ENCODE measurements around the gene NOTCH3. TPM values are rescaled to one million over a fixed set of nuclear protein-coding genes. Genes with fewer than 3 reads are reported as not detected.

Gene NOTCH3
- total RNA-seq, 1 experiment from 2014 or later = 3.7 TPM

DNA sequence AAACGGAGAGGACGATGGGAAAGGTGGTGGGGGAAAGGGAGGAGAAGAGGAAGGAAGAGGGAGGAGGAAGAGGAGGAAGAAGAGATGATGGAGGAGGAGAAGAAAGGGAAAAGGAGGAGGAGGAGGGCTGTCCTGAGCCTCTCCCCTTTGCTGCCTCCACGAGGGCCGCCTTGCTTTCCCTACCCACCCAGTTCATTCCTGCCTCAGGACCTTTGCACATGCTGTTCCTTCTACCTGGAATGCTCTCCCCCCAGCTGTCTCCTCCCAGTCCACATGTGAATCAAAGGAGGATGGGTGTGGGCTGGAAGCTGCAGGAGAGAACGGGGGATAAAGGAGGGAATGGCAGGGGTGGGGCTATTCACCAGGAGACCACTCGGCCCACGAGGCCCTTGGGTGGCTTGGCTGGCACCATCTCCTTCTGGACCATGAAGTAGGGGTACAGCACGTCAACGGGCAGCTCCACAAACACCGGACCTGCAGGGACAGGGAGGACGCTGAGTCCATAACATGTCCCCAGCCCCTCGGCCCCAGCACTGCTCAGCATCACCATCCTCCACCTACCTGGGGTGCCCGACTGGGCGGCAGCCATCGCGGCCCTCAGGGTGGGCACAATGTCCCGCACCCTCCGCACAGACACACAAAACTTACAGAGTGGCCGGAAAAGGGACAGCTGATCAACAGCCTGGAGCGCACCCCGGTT lies 78.3 kb downstream of the NOTCH3 start:
- no TSS peak for BruUV-seq (replicated peaks)

DNA sequence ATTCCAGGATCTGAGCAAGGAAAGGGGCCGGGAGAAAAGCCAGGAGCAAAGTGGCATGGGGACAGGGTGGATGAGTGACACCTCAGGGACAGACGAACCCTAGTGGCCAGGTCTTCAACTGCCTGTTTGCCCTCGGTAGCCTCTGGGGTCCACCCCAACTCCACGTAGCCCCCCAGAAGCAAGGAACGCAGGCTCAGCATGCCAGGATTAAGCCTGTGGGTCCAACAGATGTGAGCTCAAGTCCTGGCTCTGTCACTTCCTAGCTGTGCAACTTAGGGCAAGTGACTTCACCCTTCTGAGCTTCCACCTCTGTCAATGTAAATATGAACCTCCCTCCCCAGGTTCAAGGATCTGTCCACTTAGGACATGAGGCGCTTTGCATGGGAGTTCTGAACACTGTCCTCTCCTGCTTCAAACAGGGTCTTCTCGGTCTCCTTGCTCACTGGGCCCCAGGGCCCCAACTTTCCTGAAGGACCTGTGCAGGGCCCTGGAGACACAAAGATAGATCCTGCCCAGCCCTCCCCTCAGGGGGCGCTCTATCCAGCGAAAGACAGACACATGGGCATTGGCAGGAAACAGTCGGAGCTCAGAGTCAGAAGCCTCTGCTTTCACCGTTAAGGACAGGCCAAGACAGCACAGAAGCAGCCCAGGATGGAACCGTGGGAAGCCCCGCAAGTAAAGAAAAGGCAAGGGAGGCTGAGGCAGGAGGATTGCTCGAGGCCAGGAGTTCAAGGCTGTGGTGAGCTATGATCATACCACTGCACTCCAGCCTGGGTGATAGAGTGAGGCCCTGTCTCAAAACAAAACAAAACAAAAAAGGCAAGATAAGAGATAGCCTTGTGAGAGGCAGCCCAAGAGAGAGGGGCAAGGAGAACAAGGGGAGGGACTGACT lies 80.4 kb downstream of the NOTCH3 start:
- Mint-ChIP-seq H3K4me3 (ENCODE audit: unreplicated experiment) (no peak overlapping the region), H3K9me3 (ENCODE audit: unreplicated experiment) (no peaks in the 10 kb centered on the region), H3K36me3 (ENCODE audit: insufficient read depth, unreplicated experiment) (peaks cover 52% of the 10 kb centered on the region), H3K4me1 (ENCODE audit: insufficient read depth, unreplicated experiment) (peaks cover 8% of the 10 kb centered on the region), H3K27ac (ENCODE audit: low read depth, unreplicated experiment) (no peak overlapping the region), H3K27me3 (ENCODE audit: insufficient read depth, unreplicated experiment) (no peaks in the 10 kb centered on the region)
- no peak for DNase-seq (ENCODE audit: unreplicated experiment)
- intact Hi-C loops (cut with micrococcal nuclease) = no loop called here
- TF ChIP-seq, protein P1, sequence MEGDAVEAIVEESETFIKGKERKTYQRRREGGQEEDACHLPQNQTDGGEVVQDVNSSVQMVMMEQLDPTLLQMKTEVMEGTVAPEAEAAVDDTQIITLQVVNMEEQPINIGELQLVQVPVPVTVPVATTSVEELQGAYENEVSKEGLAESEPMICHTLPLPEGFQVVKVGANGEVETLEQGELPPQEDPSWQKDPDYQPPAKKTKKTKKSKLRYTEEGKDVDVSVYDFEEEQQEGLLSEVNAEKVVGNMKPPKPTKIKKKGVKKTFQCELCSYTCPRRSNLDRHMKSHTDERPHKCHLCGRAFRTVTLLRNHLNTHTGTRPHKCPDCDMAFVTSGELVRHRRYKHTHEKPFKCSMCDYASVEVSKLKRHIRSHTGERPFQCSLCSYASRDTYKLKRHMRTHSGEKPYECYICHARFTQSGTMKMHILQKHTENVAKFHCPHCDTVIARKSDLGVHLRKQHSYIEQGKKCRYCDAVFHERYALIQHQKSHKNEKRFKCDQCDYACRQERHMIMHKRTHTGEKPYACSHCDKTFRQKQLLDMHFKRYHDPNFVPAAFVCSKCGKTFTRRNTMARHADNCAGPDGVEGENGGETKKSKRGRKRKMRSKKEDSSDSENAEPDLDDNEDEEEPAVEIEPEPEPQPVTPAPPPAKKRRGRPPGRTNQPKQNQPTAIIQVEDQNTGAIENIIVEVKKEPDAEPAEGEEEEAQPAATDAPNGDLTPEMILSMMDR (IDR thresholded peaks at IDR 0.05; ENCODE audit: unreplicated experiment) = no peak
- ChIA-PET POLR2A (interaction anchor here (0.6 to 0.8 kb wide), 2 partner anchors 9 to 14 kb away, joined by 3 read pairs; no protein-coding TSS in a partner anchor), CTCF (interaction anchor here (0.5 to 1.4 kb wide), 3 partner anchors 19 to 944 kb away, joined by 4 read pairs; no protein-coding TSS in a partner anchor)
- BruUV-seq (replicated peaks) = no TSS peak

More for the DNA sequence above, 78.3 kb downstream of the NOTCH3 start:
- no peak overlapping the region for H3K4me3 Mint-ChIP-seq (ENCODE audit: unreplicated experiment)
- no peak overlapping the region for H3K27ac Mint-ChIP-seq (ENCODE audit: low read depth, unreplicated experiment)
- TF ChIP-seq, protein P1 (IDR thresholded peaks at IDR 0.05; ENCODE audit: unreplicated experiment) = no peak
- POLR2A ChIA-PET = interaction anchor here (0.7 kb wide), 2 partner anchors 14 to 297 kb away, joined by 3 to 4 read pairs; no protein-coding TSS in a partner anchor
- intact Hi-C loops (cut with micrococcal nuclease) = no loop called here
- DNase-seq (ENCODE audit: unreplicated experiment) = no peak
- no peaks in the 10 kb centered on the region for H3K27me3 Mint-ChIP-seq (ENCODE audit: insufficient read depth, unreplicated experiment)
- CTCF ChIA-PET = interaction anchor here (1.4 kb wide), 1 partner anchor 21 kb away, joined by 4 read pairs; no protein-coding TSS in a partner anchor
- H3K36me3 Mint-ChIP-seq (ENCODE audit: insufficient read depth, unreplicated experiment) = peaks cover 51% of the 10 kb centered on the region
- H3K9me3 Mint-ChIP-seq (ENCODE audit: unreplicated experiment) = no peaks in the 10 kb centered on the region
- peaks cover 8% of the 10 kb centered on the region for H3K4me1 Mint-ChIP-seq (ENCODE audit: insufficient read depth, unreplicated experiment)

DNA sequence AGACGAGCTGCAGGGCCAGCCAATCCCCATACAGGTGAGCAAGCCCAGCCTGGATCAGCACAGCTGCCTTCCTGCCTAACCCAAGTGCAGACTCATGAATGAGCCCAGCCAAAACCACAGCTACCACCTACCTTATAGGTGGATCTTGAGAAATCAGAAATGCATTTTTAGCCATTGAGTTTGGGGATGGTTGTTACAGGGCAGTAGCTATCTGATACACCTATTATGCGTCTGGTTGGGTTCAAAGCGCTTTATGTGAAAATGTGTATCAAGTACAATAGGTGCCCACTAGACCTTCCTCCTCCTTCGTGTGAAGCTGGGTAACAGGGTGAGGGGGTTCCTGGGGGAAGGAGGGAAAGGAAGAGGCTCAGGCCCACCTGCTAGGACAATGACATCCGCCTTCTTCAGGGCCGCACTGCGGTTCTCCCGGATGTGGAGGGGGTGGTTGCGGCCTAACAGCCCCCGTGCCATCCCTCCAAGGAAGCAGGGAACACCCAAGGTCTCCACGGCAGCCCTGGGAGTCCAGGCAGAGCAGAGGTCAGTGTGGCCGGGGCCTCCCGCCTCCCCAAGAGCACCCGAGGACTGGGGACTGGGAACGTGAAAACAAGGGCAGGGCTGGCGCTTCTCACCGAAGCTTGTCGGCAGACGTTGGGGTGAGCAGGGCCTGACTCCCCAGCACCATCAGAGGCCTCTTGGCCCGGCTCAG lies 81.9 kb downstream of the NOTCH3 start:
- no TSS peak for BruUV-seq (replicated peaks)
- H3K27ac Mint-ChIP-seq (ENCODE audit: low read depth, unreplicated experiment) = no peak overlapping the region
- no peak for DNase-seq (ENCODE audit: unreplicated experiment)
- peaks cover 4% of the 10 kb centered on the region for H3K4me1 Mint-ChIP-seq (ENCODE audit: insufficient read depth, unreplicated experiment)
- peaks cover 51% of the 10 kb centered on the region for H3K36me3 Mint-ChIP-seq (ENCODE audit: insufficient read depth, unreplicated experiment)
- ChIA-PET CTCF (interaction anchor here (0.6 to 0.9 kb wide), 3 partner anchors 17 to 456 kb away, joined by 3 read pairs; no protein-coding TSS in a partner anchor), POLR2A (no interaction called here)
- no peaks in the 10 kb centered on the region for H3K27me3 Mint-ChIP-seq (ENCODE audit: insufficient read depth, unreplicated experiment)
- no peak overlapping the region for H3K4me3 Mint-ChIP-seq (ENCODE audit: unreplicated experiment)
- H3K9me3 Mint-ChIP-seq (ENCODE audit: unreplicated experiment) = no peaks in the 10 kb centered on the region
- TF ChIP-seq, protein P1 (IDR thresholded peaks at IDR 0.05; ENCODE audit: unreplicated experiment) = no peak
- intact Hi-C loops (cut with micrococcal nuclease) = no loop called here
